Measurements from ENCODE around the gene PTPRG. TPM values are rescaled to one million over a fixed set of nuclear protein-coding genes. Genes with fewer than 3 reads are reported as not detected.

Gene PTPRG
- total RNA-seq, 2 experiments from 2014 or later: 0.03 to 0.05 TPM

DNA sequence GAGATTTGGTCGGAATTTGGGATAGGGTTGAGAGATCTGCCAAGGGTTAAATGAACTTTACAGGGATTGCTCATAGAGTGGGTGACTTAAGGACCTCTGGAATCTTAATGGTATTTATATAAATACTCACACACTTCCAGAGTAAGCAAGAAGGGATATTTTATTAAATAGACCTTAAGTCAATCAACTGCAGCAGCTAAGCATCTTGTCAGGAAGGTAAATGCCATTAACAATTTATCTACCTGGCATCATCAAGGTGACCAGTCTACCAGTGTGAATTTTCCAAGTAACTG, 688.1 kb downstream of the PTPRG start:
- H3K27me3 ChIP-seq (ENCODE audit: control insufficient read depth in 1 of 2, insufficient read depth in 2 of 2, low read length in 2 of 2): no peaks in the 10 kb centered on the region
- POLR2A ChIA-PET: no interaction called here
- DNase-seq: no peak
- Mint-ChIP-seq H3K36me3 (ENCODE audit: low read depth) (no peaks in the 10 kb centered on the region), H3K4me3 (no peak overlapping the region), H3K27ac (no peak overlapping the region), H3K9me3 (no peaks in the 10 kb centered on the region), H3K27me3 (peaks cover 22% of the 10 kb centered on the region), H3K4me1 (ENCODE audit: low read depth) (no peaks in the 10 kb centered on the region)
- no peaks in the 10 kb centered on the region for H3K36me3 ChIP-seq (ENCODE audit: insufficient read depth, low read length)
- H3K4me1 ChIP-seq (ENCODE audit: insufficient read depth, low read length): no peaks in the 10 kb centered on the region
- no peak overlapping the region for H3K27ac ChIP-seq (ENCODE audit: low read depth in 1 of 2, low read length in 2 of 2)
- intact Hi-C loops (cut with DNase I, micrococcal nuclease): no loop called here
- no peak overlapping the region for H3K4me3 ChIP-seq (ENCODE audit: low read length)
- CTCF ChIA-PET: no interaction called here
- no peak for ATAC-seq (ENCODE audit: poor library complexity)
- H3K9me3 ChIP-seq (ENCODE audit: control insufficient read depth in 1 of 2, insufficient read depth in 1 of 2, low read length in 2 of 2): no peaks in the 10 kb centered on the region
- TF ChIP-seq, protein P1, sequence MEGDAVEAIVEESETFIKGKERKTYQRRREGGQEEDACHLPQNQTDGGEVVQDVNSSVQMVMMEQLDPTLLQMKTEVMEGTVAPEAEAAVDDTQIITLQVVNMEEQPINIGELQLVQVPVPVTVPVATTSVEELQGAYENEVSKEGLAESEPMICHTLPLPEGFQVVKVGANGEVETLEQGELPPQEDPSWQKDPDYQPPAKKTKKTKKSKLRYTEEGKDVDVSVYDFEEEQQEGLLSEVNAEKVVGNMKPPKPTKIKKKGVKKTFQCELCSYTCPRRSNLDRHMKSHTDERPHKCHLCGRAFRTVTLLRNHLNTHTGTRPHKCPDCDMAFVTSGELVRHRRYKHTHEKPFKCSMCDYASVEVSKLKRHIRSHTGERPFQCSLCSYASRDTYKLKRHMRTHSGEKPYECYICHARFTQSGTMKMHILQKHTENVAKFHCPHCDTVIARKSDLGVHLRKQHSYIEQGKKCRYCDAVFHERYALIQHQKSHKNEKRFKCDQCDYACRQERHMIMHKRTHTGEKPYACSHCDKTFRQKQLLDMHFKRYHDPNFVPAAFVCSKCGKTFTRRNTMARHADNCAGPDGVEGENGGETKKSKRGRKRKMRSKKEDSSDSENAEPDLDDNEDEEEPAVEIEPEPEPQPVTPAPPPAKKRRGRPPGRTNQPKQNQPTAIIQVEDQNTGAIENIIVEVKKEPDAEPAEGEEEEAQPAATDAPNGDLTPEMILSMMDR (IDR thresholded peaks at IDR 0.05): no peak

DNA sequence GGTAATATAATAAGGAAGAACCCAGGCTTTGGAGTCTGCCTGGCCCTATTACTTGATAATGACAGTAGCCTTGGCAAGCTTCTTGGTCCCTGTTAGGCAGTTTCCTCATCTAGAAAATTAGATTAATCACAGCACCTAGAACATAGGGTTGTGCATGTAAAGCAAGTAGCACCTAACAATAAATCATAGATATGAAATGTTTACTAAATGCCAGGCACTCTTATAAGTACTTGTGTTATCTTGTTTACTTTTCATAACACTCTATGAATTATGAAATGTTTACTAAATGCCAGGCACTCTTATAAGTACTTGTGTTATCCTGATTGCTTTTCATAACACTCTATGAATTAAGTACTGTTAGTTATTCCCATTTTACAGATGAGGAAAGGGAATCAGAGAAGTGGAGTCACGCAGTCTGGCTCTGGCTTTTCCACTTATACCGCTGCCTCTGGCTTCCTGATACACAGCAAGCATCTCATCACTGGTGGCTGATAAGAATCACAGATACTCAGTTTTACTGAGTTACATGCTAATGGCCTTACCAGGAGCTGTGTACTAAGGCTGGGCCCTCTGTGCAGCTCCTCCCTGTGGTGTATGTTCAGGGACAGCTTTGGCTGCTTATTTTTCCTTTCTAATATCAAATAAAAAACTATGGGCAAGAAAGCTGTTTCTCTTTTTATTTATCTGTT, 688.6 kb downstream of the PTPRG start:
- H3K4me3 Mint-ChIP-seq: no peak overlapping the region

DNA sequence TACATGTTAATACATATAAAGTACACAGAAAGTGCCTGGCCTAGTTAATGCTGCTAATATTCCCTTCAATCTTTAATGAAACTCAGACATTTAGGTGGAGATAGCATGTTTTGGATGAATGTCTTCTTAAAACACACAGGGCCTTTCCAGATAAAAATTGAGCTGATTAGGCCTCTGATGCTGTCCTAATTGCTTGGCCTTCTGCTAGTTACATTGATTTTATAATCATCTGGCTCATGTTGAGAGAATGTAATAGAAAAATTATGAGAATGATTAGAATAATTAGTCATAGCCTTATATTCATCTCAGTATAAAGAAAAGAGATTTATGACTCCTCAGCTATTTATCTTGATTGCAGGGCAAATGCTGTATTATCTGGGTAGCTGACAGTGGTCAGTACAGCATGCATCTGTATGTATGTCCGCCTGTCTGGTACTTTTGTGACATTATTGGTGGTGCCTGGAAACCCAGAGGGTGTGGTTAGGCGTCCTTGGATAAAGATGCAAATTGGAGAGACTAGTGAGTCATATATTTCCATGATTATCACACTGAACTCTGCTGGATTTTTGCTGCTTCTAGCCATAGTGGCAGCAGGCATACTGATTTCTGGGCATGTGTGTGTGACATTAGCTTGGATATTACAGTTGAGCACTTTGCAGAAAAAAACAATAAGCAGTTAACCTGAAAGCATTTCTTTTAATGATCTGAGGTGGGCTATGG, 691.2 kb downstream of the PTPRG start:
- Histone ChIP-seq H3K4me1 (ENCODE audit: insufficient read depth, low read length) (no peaks in the 10 kb centered on the region), H3K9me3 (ENCODE audit: control insufficient read depth in 1 of 2, insufficient read depth in 1 of 2, low read length in 2 of 2) (no peaks in the 10 kb centered on the region), H3K36me3 (ENCODE audit: insufficient read depth, low read length) (no peaks in the 10 kb centered on the region), H3K4me3 (ENCODE audit: low read length) (no peak overlapping the region), H3K27me3 (ENCODE audit: control insufficient read depth in 1 of 2, insufficient read depth in 2 of 2, low read length in 2 of 2) (no peaks in the 10 kb centered on the region), H3K27ac (ENCODE audit: low read depth in 1 of 2, low read length in 2 of 2) (no peak overlapping the region)
- no peak overlapping the region for H3K4me3 Mint-ChIP-seq
- no peak for ATAC-seq (ENCODE audit: poor library complexity)
- no peak overlapping the region for H3K27ac Mint-ChIP-seq
- no peaks in the 10 kb centered on the region for H3K4me1 Mint-ChIP-seq (ENCODE audit: low read depth)
- H3K27me3 Mint-ChIP-seq: peaks cover 18% of the 10 kb centered on the region
- POLR2A ChIA-PET: no interaction called here
- H3K36me3 Mint-ChIP-seq (ENCODE audit: low read depth): no peaks in the 10 kb centered on the region
- TF ChIP-seq, protein P1 (IDR thresholded peaks at IDR 0.05): no peak
- no peaks in the 10 kb centered on the region for H3K9me3 Mint-ChIP-seq
- DNase-seq: no peak
- intact Hi-C loops (cut with DNase I, micrococcal nuclease): no loop called here
- CTCF ChIA-PET: no interaction called here

More for the DNA sequence above, 688.6 kb downstream of the PTPRG start:
- intact Hi-C loops (cut with DNase I, micrococcal nuclease): no loop called here
- peaks cover 22% of the 10 kb centered on the region for H3K27me3 Mint-ChIP-seq
- H3K36me3 Mint-ChIP-seq (ENCODE audit: low read depth): no peaks in the 10 kb centered on the region
- H3K27me3 ChIP-seq (ENCODE audit: control insufficient read depth in 1 of 2, insufficient read depth in 2 of 2, low read length in 2 of 2): no peaks in the 10 kb centered on the region
- no peaks in the 10 kb centered on the region for H3K9me3 ChIP-seq (ENCODE audit: control insufficient read depth in 1 of 2, insufficient read depth in 1 of 2, low read length in 2 of 2)
- POLR2A ChIA-PET: no interaction called here
- no peak overlapping the region for H3K27ac ChIP-seq (ENCODE audit: low read depth in 1 of 2, low read length in 2 of 2)
- no peak overlapping the region for H3K27ac Mint-ChIP-seq
- TF ChIP-seq, protein P1 (IDR thresholded peaks at IDR 0.05): no peak
- no peaks in the 10 kb centered on the region for H3K9me3 Mint-ChIP-seq
- H3K4me3 ChIP-seq (ENCODE audit: low read length): no peak overlapping the region
- ATAC-seq (ENCODE audit: poor library complexity) (no peak), DNase-seq (no peak)
- H3K4me1 ChIP-seq (ENCODE audit: insufficient read depth, low read length): no peaks in the 10 kb centered on the region
- no peaks in the 10 kb centered on the region for H3K36me3 ChIP-seq (ENCODE audit: insufficient read depth, low read length)
- CTCF ChIA-PET: no interaction called here
- H3K4me1 Mint-ChIP-seq (ENCODE audit: low read depth): no peaks in the 10 kb centered on the region

Data from CD4-positive, alpha-beta T cell (primary cell).